Endometrial microvascular endothelial cells (primary cell): ENCODE results near the gene TRPC4AP. TPM values are rescaled to one million over a fixed set of nuclear protein-coding genes. Genes with fewer than 3 reads are reported as not detected.
"Not testable (repeated sequence)": the region's sequence is repeated elsewhere in the genome, so short reads cannot be mapped to it uniquely, and the experiment has no call there.

Experiments used
- in situ Hi-C: cut with HindIII; loops from 2 replicates; pipeline ENCODE4 v1.10.0; 2017; ENCODE audit warnings: low sequenced_read_pairs, low pct_unique_long_range_greater_than_20kb; ENCODE audit errors: inconsistent ontology term
- total RNA-seq: library from RNA; depleted of rRNA; stranded (reverse); fragments of >200 nt; gene quantifications from one replicate; pipeline ENCODE4 v1.2.3, GENCODE V29; 2015; ENCODE audit errors: inconsistent ontology term

Gene TRPC4AP, protein sequence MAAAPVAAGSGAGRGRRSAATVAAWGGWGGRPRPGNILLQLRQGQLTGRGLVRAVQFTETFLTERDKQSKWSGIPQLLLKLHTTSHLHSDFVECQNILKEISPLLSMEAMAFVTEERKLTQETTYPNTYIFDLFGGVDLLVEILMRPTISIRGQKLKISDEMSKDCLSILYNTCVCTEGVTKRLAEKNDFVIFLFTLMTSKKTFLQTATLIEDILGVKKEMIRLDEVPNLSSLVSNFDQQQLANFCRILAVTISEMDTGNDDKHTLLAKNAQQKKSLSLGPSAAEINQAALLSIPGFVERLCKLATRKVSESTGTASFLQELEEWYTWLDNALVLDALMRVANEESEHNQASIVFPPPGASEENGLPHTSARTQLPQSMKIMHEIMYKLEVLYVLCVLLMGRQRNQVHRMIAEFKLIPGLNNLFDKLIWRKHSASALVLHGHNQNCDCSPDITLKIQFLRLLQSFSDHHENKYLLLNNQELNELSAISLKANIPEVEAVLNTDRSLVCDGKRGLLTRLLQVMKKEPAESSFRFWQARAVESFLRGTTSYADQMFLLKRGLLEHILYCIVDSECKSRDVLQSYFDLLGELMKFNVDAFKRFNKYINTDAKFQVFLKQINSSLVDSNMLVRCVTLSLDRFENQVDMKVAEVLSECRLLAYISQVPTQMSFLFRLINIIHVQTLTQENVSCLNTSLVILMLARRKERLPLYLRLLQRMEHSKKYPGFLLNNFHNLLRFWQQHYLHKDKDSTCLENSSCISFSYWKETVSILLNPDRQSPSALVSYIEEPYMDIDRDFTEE
- 92.9 TPM for total RNA-seq

DNA sequence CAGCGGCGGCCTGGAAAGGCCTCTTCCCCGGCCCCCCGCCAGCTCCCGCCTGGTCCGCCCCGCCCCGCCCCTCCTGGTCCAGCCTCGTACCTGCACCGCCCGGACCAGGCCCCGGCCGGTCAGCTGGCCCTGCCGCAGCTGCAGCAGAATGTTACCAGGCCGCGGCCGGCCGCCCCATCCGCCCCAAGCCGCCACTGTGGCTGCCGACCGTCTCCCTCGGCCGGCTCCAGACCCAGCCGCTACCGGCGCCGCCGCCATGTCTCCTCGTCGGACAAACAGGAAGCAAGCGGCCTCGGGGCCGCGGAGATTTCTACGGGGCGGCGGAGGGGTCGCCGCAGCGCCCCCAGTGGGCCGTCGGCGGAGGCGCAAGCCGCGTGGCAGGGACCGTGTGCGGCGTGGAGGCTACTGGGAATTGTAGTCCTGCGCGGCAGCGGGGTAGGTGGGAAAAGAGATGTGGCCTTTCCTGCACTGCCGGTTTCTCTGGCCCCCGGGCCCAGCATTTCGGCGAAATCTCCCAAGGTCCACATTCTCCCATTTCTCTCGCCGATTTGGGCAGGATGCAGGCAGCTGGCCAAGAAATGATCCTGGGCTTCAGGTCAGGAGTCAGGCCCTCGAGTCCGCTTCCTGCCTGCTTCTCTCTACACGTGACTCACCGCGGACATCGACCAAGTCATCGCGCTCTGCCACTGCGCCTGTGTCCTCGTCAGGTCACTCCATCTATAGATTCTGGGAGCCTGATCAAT lies at the start of gene TRPC4AP:
Gene TRPC4AP, minus strand, starts transcription at position 284 of the 743 bp plus-strand sequence. Its CDS starts 26 bp downstream, at position 258.
- in situ Hi-C loops = no loop called here

DNA sequence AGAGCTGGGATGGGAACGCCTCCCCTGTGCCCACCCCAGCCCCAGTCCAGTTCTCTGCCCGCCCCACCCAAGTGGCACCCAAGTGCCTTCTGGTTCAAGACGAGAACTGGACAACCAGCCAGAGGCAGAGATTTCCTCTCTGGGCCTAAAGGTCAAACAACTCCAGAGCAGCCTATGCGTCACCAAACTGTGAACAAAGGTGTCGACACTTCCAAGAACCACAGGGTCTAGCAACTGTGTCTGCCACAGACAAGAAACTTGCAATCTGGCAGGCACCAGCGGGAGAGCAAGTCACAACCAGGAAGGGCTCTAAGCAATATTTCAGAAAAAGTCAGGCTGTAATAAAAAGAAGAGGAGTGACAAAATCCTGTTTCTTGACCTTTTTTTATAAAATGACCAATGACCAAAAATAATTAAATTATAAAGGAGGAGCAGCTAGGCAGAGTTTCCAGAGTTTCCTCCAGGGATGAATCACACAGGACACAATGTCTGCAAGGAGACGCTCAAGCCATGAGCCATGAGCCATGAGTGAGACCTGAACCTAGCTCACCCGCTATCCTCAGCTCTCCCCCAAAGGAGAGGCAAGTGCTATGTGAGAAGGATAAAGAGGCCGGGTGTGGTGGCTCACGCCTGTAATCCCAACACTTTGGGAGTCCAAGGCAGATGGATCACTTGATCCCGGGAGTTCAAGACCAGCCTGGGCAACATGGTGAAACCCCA lies 43.4 kb upstream of the TRPC4AP start:
- in situ Hi-C loops = no loop called here

DNA sequence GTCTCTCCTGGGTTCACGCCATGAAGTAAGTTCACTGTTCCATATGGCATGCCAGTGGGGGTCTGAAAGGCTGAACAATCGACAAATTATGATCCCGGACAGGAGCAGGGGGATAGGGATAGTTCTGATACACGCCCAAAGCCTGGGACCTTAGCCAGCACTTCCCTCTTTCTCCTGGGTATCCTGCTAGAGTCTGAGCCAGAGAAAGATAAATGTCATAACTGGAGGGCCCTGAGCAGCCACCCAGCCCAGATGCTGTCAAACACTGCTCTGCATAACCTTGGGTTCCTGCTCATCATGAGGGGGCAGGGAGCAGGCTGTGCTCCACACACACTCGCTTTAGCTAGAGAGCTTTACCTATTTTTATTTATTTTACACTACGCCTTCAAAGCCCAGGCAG lies 42.3 kb upstream of the TRPC4AP start:
- in situ Hi-C loops = no loop called here

DNA sequence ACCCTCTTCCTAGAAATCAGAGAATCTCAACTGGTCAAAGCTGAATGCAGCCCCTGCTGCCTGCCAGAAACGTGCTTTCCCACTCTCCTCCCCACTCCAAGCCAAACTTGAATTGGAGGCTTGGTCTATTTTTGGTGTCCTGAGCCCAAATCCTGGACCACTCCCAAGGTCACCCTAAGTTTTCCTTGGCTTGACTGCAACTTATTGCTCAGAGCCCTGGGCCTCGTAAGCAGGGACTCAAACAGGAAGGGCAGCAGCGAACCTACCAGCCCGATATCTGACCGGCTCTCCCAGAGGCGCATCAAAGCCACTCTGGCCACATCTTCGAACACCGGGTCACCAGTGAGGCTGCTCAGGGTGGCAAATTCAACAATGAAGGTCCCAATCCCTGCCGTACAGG lies 41.9 kb upstream of the TRPC4AP start:
- in situ Hi-C loops = no loop called here

GRCh38 chr20:35133735-35134134 lies 41.1 kb upstream of the TRPC4AP start:
- in situ Hi-C loops = no loop called here

GRCh38 chr20:35133031-35133430 lies 40.4 kb upstream of the TRPC4AP start:
- in situ Hi-C loops = no loop called here

DNA sequence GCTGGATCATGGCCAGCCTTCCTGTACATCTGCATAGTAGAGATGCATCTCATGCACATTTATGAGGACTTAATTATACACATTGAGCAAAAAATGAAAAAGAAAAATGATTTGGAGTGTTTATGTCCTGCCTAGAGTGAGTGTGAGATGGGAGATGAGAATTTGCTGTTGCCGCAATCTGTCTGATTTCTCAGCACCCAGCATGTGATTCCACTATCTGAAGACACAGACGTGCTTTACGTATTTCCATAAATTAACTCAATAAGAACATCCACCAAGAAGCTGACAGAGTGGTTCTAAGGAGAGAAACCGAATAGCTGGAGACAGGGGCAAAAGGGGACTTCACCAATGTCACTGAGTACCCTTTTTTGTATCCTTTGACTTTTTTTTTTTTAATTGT lies 39.3 kb upstream of the TRPC4AP start:
- in situ Hi-C loops = no loop called here

GRCh38 chr20:35129647-35130069 lies 37.1 kb upstream of the TRPC4AP start:
- in situ Hi-C loops = no loop called here

DNA sequence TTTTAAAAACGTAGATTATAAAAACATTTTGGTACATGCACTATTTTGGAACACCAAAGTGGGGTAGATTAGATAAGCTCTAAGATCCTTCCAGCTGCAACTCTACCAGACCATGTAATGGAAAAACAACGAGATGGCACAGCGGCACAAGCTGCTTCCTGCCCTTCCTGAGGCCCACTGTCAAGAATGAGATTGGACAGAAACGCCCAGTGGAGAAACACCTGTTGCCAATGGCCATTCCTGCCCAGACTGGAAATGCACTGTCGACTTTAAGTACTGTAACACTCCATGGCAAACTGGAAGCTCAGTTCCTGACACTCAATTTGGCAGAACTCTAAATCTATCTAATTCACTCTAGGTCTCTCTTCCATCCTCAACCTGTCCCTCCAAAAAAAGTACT lies 33.1 kb upstream of the TRPC4AP start:
- in situ Hi-C loops = no loop called here

DNA sequence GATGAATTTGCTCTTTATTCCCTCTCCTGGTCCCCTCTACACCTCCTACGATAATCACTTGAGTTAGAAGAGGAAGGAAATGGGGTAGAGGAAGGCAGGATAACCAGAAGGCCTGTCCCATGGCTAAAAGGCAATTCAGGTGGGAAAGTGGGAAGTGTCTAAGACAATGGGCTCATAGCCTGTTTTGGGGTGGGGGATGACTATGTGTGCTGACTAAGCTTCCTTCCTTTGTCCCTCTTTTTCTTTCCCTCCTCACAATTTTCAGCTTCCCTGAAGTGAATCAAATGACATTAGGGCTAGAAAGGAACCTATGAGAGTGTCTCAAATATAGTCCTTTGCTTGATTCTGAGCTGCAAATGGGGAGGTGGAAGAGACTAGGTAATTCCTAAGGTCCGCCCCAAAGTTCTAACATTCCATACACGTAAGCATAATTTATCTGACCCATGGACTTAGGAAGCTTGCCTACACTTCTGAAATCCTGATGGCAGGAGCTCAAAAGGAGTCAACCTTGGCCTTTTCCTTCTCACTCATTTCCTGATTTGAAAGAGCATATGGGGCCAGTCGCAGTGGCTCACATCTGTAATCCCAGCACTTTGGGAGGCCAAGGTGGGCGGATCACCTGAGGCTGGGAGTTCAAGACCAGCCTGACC lies 30.3 kb upstream of the TRPC4AP start:
- in situ Hi-C loops = no loop called here

DNA sequence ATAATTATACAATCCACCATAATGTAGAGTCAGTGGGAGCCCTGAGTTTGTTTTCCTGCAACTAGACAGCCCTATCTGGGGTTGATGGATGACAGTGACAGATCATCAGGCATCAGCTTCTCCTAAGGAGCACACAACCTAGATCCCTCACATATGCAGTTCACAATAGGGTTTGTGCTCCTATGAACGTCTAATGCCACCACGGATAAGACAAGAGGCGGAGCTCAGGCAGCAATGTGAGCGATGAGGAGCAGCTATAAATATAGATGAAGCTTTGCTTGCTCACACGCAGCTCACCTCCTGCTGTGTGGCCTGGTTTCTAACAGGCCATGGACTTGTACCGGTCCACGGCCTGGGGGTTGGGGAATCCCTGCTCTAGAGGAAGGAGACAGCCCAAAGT lies 28.6 kb upstream of the TRPC4AP start:
- in situ Hi-C loops = no loop called here

DNA sequence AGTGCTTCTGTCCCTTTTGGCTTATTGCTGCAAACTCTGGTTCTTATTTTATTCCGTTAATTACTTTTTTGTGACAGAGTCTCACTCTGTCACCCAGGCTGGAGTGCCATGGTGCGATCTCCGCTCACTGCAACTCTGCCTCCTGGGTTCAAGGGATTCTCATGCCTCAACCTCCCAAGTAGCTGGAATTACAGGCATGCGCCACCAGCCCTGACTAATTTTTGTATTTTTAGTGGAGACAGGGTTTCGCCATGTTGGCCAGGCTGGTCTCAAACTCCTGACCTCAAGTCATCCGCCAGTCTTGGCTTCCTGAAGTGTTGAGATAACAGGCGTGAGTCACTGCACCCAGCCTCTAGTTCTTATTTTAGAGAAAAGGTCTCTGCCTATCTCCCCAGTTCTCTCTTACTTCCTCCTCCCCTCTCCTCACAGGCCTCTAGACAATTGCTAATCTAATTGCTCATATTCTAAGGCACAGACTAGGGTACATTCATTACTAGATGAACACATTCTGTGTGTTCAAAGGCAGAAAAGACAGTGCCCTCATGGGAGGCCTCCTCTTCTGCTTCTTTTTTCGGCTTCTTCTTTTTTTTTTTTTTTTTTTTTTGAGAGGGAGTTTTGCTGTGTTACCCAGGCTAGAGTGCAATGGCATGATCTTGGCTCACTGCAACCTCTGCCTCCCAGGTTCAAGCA lies 27.6 kb upstream of the TRPC4AP start:
- in situ Hi-C loops = no loop called here

- in situ Hi-C loops = no loop called here
Observed at GRCh38 chr20:35117629-35118028, 25.0 kb upstream of the TRPC4AP start.

DNA sequence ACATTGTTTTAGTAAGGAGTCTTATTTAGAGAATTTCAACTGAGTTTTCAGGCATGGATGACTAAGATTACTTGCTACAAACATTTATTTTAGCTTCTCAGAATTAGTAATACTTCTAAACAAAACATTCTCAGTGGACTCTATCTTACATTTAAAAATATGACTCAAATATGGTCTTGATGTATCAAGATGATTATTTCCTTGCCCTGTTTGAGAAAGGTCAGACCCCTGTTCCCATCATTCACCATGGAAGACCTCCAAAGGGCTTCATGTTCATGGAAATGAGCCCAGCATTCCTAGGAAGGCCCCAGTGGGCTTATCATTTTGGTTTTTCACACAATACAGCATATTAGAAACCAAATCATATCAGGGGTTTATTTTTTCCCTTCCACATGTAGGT lies 24.6 kb upstream of the TRPC4AP start:
- in situ Hi-C loops = no loop called here

DNA sequence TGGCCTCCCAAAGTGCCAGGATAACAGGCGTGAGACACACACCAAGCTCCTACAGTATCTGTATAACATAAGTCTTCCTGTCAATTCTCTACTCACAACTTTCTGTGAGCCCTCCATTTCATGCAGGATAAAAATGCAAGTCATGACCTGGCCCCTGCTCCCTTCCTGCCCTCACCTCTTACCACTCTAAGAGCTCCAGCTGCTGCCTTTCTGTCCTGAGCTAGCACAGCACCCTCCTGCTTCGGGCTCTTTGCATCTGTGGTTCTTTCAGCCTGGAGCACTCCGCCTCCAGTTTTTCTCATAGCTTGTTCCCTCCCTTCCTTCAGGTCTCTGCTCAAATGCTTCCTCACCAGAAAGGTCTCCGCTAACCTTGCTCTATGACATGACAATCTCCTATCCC lies 23.7 kb upstream of the TRPC4AP start:
- in situ Hi-C loops = no loop called here

DNA sequence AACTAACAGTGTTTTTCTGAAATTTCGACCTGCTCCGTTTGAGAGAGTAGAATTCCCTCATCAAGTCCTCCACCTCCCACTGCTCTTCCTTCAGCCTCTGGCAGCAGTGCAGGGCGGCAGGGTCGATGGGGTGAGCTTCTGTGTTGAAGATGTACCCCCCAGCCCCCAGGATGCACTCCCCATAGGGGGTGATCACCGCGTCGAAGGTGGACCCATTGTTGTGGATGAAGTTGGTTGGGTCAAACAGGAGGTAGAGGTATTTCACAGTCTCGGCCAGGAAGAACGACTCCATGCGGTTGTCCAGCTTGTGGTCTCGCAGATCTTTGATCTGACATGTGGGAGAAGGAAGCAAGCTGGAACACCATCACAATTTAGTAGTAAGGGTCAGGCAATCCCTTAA lies 23.0 kb upstream of the TRPC4AP start:
- in situ Hi-C loops = no loop called here

DNA sequence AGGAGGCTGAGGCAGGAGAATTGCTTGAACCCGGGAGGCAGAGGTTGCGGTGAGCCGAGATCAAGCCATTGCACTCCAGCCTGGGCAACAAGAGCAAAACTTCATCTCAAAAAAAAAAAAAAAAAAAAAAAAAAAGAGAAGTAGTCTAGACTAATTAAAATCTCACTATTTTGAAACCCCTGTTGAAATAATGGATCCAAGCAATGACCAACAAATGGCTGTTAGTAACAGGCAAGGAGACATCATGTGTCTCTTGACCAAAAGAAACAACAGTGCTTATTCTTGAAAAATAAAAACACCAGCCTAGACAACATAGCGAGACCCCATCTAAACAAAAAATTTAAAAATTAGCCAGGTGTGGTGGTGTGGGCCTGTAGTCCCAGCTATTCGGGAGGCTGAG lies 19.7 kb upstream of the TRPC4AP start:
- in situ Hi-C loops = not testable (repeated sequence)
